IgD-negative memory B cell (primary cell): ENCODE data around the gene CLGN. TPM values are rescaled to one million over a fixed set of nuclear protein-coding genes. Genes with fewer than 3 reads are reported as not detected.

ENCODE experiments used
- polyA plus RNA-seq: library from polyadenylated mRNA; unstranded; fragments of 300-500 nt; fragmentation: Illumina TruSeq; gene quantifications from one replicate; pipeline ENCODE4 v1.2.3, GENCODE V29; 2021

CLGN gene
- polyA plus RNA-seq, 1 donor from 2014 or later = not detected

Other genes with a start within 250 kb of the CLGN start
- 31.3 TPM for gene SCOC, start 54.0 kb downstream of the CLGN start, polyA plus RNA-seq
- gene MGAT4D, start 70.6 kb upstream of the CLGN start, polyA plus RNA-seq = not detected
- gene ELMOD2, start 96.5 kb upstream of the CLGN start, polyA plus RNA-seq = 4.8 TPM
- not detected for gene UCP1, start 141.3 kb upstream of the CLGN start, polyA plus RNA-seq